ENCODE results near the gene DPP8.

GRCh38 chr15:65529762-65530317 lies 12.4 kb upstream of the DPP8 start:
- no peak for TF ChIP-seq CTCF (IDR thresholded peaks at IDR 0.05)
- TF ChIP-seq EZH2 (IDR thresholded peaks at IDR 0.05): peak; percentile 7

Data from neural progenitor cell (in vitro differentiated cells).